K562 (cell line): ENCODE data around the gene USP31. TPM values are rescaled to one million over a fixed set of nuclear protein-coding genes. Genes with fewer than 3 reads are reported as not detected.

Experiments used
- ATAC-seq: fragments of 200-7000 bp; cut with Tn5 transposase; 3 replicates; pipeline ENCODE4 v1.9.1; 2020; ENCODE audit warnings: moderate library complexity
- BruUV-seq: library from RNA; stranded (reverse); fragments of 400-500 nt; replicated peaks from 2 replicates; lab custom pipeline; 2021; lab: Mats Ljungman, UMichigan
- CTCF ChIA-PET: fragments of 300-600 bp; formaldehyde crosslinking; extraction: SDS; loops from one replicate; lab custom pipeline; 2021; ENCODE audit warnings: low intra/inter-chr PET ratio; lab: Yijun Ruan, JAX
- POLR2A ChIA-PET: fragments of 300-600, 350-650 bp; sonication (Branson Sonifier 250); formaldehyde crosslinking; extraction: SDS; loops from one replicate; lab custom pipeline; 2021; ENCODE audit warnings: antibody characterized with exemption, inconsistent platforms; lab: Yijun Ruan, JAX
- DNase-seq, 4 experiments: peaks; one replicate each; pipeline versions ENCODE4 v3.0.0 to v3.0.0-alpha.2; 2011 to 2018; ENCODE audit warnings: low spot score in 3 of 4, mixed read lengths in 3 of 4; ENCODE audit errors: extremely low read depth in 1 of 4
- FAIRE-seq: peaks from 2 replicates; lab custom pipeline; 2011; peaks lifted over from hg19 to GRCh38; lab: Jason Lieb, UNC
- H2AFZ ChIP-seq: 2 replicates; pipeline ENCODE4 v1.6.0; 2011; ENCODE audit warnings: low read depth, low read length, control low read depth, inconsistent platforms
- H3K27ac ChIP-seq: fragments of 200-600 bp; 3 replicates; pipeline ENCODE4 v1.8.0; 2011; ENCODE audit warnings: low read depth, mild to moderate bottlenecking, control low read depth, inconsistent platforms, low read length, moderate library complexity, mixed read lengths; ENCODE audit errors: extremely low read depth
- H3K27me3 ChIP-seq, 2 experiments: fragments of 300-600 bp in 1 of 2; 2 replicates in 1 of 2; 3 replicates in 1 of 2; pipeline versions ENCODE4 v1.6.0 to v1.8.0; 2011; ENCODE audit warnings: inconsistent platforms in 2 of 2, low read length in 2 of 2, mild to moderate bottlenecking in 1 of 2, mixed read lengths in 1 of 2, moderate library complexity in 1 of 2; ENCODE audit not compliant: control insufficient read depth in 2 of 2, insufficient read depth in 2 of 2
- H3K36me3 ChIP-seq: fragments of 300-600 bp; 3 replicates; pipeline ENCODE4 v1.8.0; 2011; ENCODE audit warnings: mild to moderate bottlenecking, low read length, inconsistent platforms; ENCODE audit not compliant: control insufficient read depth, insufficient read depth
- H3K4me1 ChIP-seq, 2 experiments: fragments of 200-600 bp in 1 of 2; replicated peaks in 1 of 2; 2 replicates in 1 of 2; 3 replicates in 1 of 2; pipeline versions ENCODE4 v1.5.1 to v1.8.0; 2011; ENCODE audit warnings: inconsistent platforms in 2 of 2, low read length in 2 of 2, mild to moderate bottlenecking in 1 of 2, mixed read lengths in 1 of 2, moderate library complexity in 1 of 2; ENCODE audit not compliant: control insufficient read depth in 2 of 2, insufficient read depth in 2 of 2
- H3K4me2 ChIP-seq: 2 replicates; pipeline ENCODE4 v1.6.1; 2011; ENCODE audit warnings: low read length, control low read depth, inconsistent platforms, mixed read lengths; ENCODE audit not compliant: insufficient read depth
- H3K4me3 ChIP-seq: fragments of 200-600 bp; sonication (generic), shearing (Covaris generic); 2 replicates; pipeline ENCODE4 v1.5.1; 2016; ENCODE audit warnings: control low read depth, inconsistent platforms
- H3K79me2 ChIP-seq: fragments of 200-600 bp; 3 replicates; pipeline ENCODE4 v1.8.0; 2011; ENCODE audit warnings: low read length, inconsistent platforms; ENCODE audit not compliant: control insufficient read depth, insufficient read depth
- H3K9ac ChIP-seq, 2 experiments: 2 replicates each; pipeline versions ENCODE4 v1.6.0 to v1.6.1; 2011; ENCODE audit warnings: low read depth in 2 of 2, low read length in 2 of 2, control low read depth in 1 of 2, inconsistent platforms in 1 of 2, mild to moderate bottlenecking in 1 of 2, mixed read lengths in 1 of 2; ENCODE audit not compliant: insufficient read depth in 1 of 2
- H3K9me1 ChIP-seq: one replicate; pipeline ENCODE4 v1.6.0; 2011; ENCODE audit warnings: inconsistent platforms, mild to moderate bottlenecking, low read length, moderate library complexity; ENCODE audit not compliant: control insufficient read depth, insufficient read depth
- H3K9me3 ChIP-seq: replicated peaks from 2 replicates; pipeline ENCODE4 v1.5.1; 2011; ENCODE audit warnings: low read depth, low read length, inconsistent platforms; ENCODE audit not compliant: control insufficient read depth, insufficient read depth
- H4K20me1 ChIP-seq: replicated peaks from 2 replicates; pipeline ENCODE4 v1.6.1; 2011; ENCODE audit warnings: low read length, inconsistent platforms, mixed read lengths; ENCODE audit not compliant: control insufficient read depth, insufficient read depth
- CREM ChIP-seq: IDR thresholded peaks from 2 replicates; pipeline ENCODE4 v1.6.1; 2014; ENCODE audit warnings: antibody characterized with exemption, low read depth
- DEAF1 ChIP-seq: fragments of 450-650 bp; formaldehyde crosslinking; IDR thresholded peaks from 2 replicates; pipeline ENCODE4 v1.4.0; 2020; ENCODE audit warnings: mild to moderate bottlenecking, moderate library complexity
- DPF2 ChIP-seq: fragments of 450-650 bp; IDR thresholded peaks from 2 replicates; pipeline ENCODE4 v1.6.1; 2016
- FIP1L1 ChIP-seq: fragments of 200-400 bp; formaldehyde crosslinking; IDR thresholded peaks from 2 replicates; pipeline ENCODE4 v1.6.1; 2018; ENCODE audit warnings: mild to moderate bottlenecking, low read depth, low read length; ENCODE audit not compliant: poor library complexity, severe bottlenecking
- HIVEP1 ChIP-seq: fragments of 250-450 bp; sonication (Bioruptor Pico); IDR thresholded peaks from 2 replicates; pipeline ENCODE4 v1.4.0; 2020; ENCODE audit warnings: mild to moderate bottlenecking
- SMARCA5 ChIP-seq: fragments of 450-650 bp; IDR thresholded peaks from 2 replicates; pipeline ENCODE4 v1.6.1; 2016
- STAT5A ChIP-seq: IDR thresholded peaks from 2 replicates; pipeline ENCODE4 v1.6.1; 2012; ENCODE audit warnings: low read length, inconsistent platforms, borderline replicate concordance
- TFE3 ChIP-seq: fragments of 450-650 bp; formaldehyde crosslinking; IDR thresholded peaks from 2 replicates; pipeline ENCODE4 v1.4.0; 2020; ENCODE audit warnings: mild to moderate bottlenecking, mixed read lengths
- XRCC4 ChIP-seq: IDR thresholded peaks from one replicate; pipeline ENCODE4 v1.6.1; 2011; ENCODE audit not compliant: insufficient read depth, insufficient read length; ENCODE audit errors: extremely low read depth
- ZNF253 ChIP-seq: fragments of 250-450 bp; sonication (Bioruptor Pico); conservative IDR thresholded peaks from 2 replicates; pipeline ENCODE4 v1.6.1; 2021; ENCODE audit warnings: mild to moderate bottlenecking
- ZNF76 ChIP-seq: fragments of 250-450 bp; sonication (Bioruptor Pico); IDR thresholded peaks from 2 replicates; pipeline ENCODE4 v1.4.0; 2020; ENCODE audit warnings: mild to moderate bottlenecking, moderate library complexity, borderline replicate concordance
- WGBS: fragments of 100-300 bp; shearing (Covaris generic); methylation state at CpG from one replicate; pipeline ENCODE4 v1.1.6; 2016; ENCODE audit warnings: low coverage, mixed read lengths; ENCODE audit not compliant: insufficient coverage; ENCODE audit errors: missing lambda C conversion rate; 5-methylcytosine and 5-hydroxymethylcytosine counted together
- in situ Hi-C: fragments of 300-500 bp; cut with MboI; formaldehyde crosslinking; loops from 4 replicates; pipeline ENCODE4 v1.15.0; 2018; ENCODE audit warnings: inconsistent platforms, mixed read lengths
- intact Hi-C: fragments of 100-400 bp; cut with micrococcal nuclease; formaldehyde crosslinking; loops from 2 replicates; pipeline ENCODE4 v1.14.2; 2022
- polyA plus RNA-seq, 8 experiments: library from polyadenylated mRNA; depleted of rRNA in 4 of 8; stranded (reverse) in 5 of 8; unstranded in 3 of 8; fragments of >200 nt; fragmentation: Nextera tagmentation in 2 of 8; fragmentation: Illumina TruSeq in 1 of 8; extraction: Ambion mirVana in 2 of 8; extraction: Trizol in 1 of 8; gene quantifications; 2 replicates each; pipeline versions ENCODE4 v1.2.1 to v1.2.3, GENCODE V29; 2011 to 2014; ENCODE audit warnings: inconsistent platforms in 1 of 8, missing spikeins in 1 of 8
- total RNA-seq, 7 experiments: library from RNA; depleted of rRNA in 6 of 7; stranded (reverse); fragments of >200 nt in 6 of 7; fragmentation: Illumina TruSeq in 2 of 7; extraction: Trizol in 2 of 7; gene quantifications; 2 replicates each; pipeline versions ENCODE4 v1.2.1 to v1.2.3, GENCODE V29; 2011 to 2021; ENCODE audit warnings: low replicate concordance in 1 of 7

USP31 gene
- total and polyA plus RNA-seq, 9 of the 15 experiments (the other 6 are each of a cell fraction or from before 2014, with no cell fraction given): 0.56 to 4.9 (median 2.9) TPM

- ChIA-PET POLR2A (interaction anchor here (0.6 kb wide), 1 partner anchor 84 kb away, joined by 5 read pairs; no protein-coding TSS in a partner anchor), CTCF (no interaction called here)
- Histone ChIP-seq H3K4me3 (no peak overlapping the region), H4K20me1 (0 out of 2 replicates have a peak, but pooled peaks cover 3% of the 10 kb centered on the region), H2AFZ (no peak overlapping the region), H3K79me2 (no peaks in the 10 kb centered on the region), H3K27me3 (peaks cover 5 to 23% of the 10 kb centered on the region in 2 experiments; a peak in 3 of 5 replicates), H3K4me1 (no peaks in the 10 kb centered on the region), H3K27ac (no peak overlapping the region), H3K36me3 (no peaks in the 10 kb centered on the region), H3K9me3 (no peaks in the 10 kb centered on the region), H3K9me1 (no peaks in the 10 kb centered on the region), H3K9ac (no peak overlapping the region), H3K4me2 (no peak overlapping the region)
- ATAC-seq (no peak), FAIRE-seq (no peak), DNase-seq (no peak)
- no TSS peak for BruUV-seq
- TF ChIP-seq FIP1L1 (no peak), TFE3 (CRISPR knock-in tag) (no peak), CREM (no peak), ZNF253 (CRISPR knock-in tag) (no peak), SMARCA5 (no peak), XRCC4 (no peak), ZNF76 (CRISPR knock-in tag) (no peak), HIVEP1 (CRISPR knock-in tag) (no peak), STAT5A (no peak), DPF2 (no peak), DEAF1 (no peak)
- intact Hi-C loops: no loop called here
- 2% methylated on average over 4 of the region's 4 CpGs for WGBS
- in situ Hi-C loops: no loop called here
These were observed 90.7 kb downstream of the USP31 start for GRCh38 chr16:23058576-23058975.
